A673 (cell line): Measurements from ENCODE around the gene TAMALIN.

Source experiments
- CTCF ChIP-seq: fragments of 300-800, 200-600 bp; sonication (generic); conservative IDR thresholded peaks from 2 replicates; pipeline ENCODE4 v1.5.1; 2017; ENCODE audit warnings: low read depth, mild to moderate bottlenecking, antibody characterized with exemption, low read length, moderate library complexity, mixed read lengths
- EZH2 ChIP-seq: fragments of 200-600 bp; sonication (generic); IDR thresholded peaks from 2 replicates; pipeline ENCODE4 v1.6.1; 2017; ENCODE audit warnings: borderline replicate concordance, low read depth, mild to moderate bottlenecking, mixed read lengths, antibody characterized with exemption, low read length; ENCODE audit not compliant: poor library complexity, severe bottlenecking

GRCh38 chr12:52027085-52027843 is 20.5 kb downstream of the TAMALIN start:
- no peak for TF ChIP-seq CTCF
- TF ChIP-seq EZH2: no peak
